NCI-H774 (cell line): ENCODE data around the gene CFAP20DC.
"Not testable (repeated sequence)": the region's sequence is repeated elsewhere in the genome, so short reads cannot be mapped to it uniquely, and the experiment has no call there.

Experiments used
- DNase-seq: peaks from one replicate; lab custom pipeline; 2025; lab: John Stamatoyannopoulos, UW

The CFAP20DC gene

DNA sequence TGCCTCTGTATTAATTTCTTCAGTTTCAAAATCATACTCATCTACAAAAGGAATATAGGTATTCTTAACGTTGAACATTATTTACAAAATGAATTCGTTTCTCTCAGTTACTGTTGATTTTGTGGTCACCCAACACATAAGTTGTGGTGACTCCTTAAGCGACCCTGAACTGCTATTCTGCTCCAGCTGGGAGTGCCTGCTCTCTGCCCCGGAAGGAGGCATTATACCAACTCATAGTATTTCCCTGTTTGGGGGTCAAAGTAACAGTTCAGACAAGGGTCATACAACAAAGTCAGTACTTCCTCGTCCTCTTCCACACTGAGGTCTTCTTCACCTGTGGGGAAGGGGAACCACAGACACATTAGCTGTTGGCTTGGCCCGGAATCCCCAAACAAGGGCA lies 307.6 kb downstream of the CFAP20DC start:
- DNase-seq, result no peak

GRCh38 chr3:58737644-58738043 lies 312.2 kb downstream of the CFAP20DC start:
- no peak for DNase-seq

DNA sequence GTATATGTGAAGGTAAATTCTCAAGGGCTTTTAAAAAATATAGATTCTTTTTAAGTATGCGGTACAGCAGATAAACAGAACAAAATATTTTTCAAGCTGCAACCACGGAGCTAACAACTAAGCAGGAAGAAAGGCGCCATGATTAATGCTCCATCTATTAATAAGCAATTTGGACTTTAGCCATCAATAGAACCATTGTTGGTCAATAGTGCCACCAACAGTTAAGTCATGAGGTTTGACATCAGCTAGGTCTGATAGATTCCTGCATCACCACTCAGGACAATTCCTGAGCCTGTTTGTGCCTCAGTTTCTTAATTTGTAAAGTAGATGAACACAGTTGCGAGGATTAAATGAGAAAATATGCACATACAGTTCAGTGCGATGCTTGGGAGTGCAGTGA lies 318.2 kb downstream of the CFAP20DC start:
- no peak for DNase-seq

GRCh38 chr3:58728723-58729122 lies 321.1 kb downstream of the CFAP20DC start:
- DNase-seq, result no peak

GRCh38 chr3:58725326-58725853 lies 324.4 kb downstream of the CFAP20DC start:
- DNase-seq, result no peak

DNA sequence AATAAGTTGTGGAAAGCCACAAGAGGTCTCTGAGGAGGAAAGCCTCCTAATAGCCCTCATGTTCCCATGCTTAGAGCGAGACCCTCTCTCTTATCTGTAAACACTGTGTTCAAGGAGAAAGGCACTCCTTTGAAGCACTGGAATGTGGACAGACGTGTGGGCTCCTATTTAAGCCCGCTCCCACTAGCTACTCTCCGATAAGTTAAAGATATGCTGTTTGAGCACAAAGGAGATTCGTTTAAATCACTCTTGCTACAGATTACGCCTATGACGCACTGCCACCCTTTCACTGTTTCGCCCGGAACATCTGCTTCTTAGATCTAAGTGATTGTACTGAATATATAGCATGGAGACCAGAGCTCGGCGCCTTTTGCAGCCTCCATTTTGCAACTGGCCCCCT lies 325.5 kb downstream of the CFAP20DC start:
- no peak for DNase-seq

DNA sequence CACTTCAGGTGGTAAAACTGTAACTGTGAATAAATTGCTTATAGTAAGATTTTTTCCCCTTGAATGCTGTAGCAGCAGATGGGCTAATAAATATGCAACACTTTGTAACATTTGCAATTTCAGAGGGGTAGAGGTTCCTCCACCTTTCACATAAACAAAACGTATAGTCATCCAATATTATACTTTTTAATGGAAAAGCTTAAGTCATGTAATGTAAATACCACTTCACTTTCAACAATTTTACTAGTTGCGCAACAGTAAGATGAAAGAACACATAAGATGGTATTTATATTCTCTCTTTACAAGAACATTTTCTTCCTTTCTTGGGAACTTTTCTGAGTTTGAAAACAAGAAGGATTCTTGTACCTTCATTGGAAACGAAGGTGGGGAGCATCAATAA lies 326.7 kb downstream of the CFAP20DC start:
- no peak for DNase-seq

GRCh38 chr3:58722561-58722960 lies 327.3 kb downstream of the CFAP20DC start:
- DNase-seq, result no peak

DNA sequence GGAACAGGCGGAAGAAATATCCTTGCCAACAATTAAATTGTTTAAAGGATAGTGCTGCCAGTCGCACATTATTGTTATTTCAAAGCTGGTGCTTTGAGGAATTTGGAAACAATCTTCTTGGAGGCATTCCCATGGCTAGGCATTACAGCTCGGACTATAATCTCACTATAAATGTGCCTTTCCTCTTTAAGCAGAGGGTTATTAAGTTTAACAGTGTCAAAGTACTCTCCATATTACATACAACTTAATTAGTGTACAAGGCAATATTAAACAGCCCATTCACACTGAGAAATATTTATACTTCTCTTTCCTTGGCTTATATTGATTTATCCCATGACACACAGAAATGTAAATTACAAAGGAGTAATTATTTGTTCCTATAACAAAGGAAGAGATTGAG lies 329.3 kb downstream of the CFAP20DC start:
- DNase-seq, result no peak

DNA sequence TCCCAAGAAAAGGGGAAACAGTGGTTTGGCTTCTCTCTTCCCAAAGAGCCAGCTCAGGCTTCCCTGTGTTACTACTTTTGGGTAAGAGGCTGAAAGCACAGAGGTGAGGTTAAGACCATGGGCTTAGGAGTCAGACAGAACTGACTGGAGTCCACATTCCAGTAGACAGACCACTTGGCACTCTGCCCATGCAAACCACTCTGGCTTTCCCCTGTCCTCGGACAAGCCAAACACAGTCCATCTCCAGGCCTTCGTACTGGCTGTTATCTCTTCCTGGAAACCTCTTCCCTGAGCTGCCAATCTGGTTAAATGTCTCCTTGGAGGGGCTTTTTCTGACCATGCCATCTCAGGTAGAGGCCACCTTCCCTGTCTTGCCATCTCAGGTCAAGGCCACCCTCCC lies 330.1 kb downstream of the CFAP20DC start:
- DNase-seq, result no peak

- DNase-seq, result no peak
These were observed 336.0 kb downstream of the CFAP20DC start for GRCh38 chr3:58713715-58714401.

- no peak for DNase-seq
These were observed 338.0 kb downstream of the CFAP20DC start for GRCh38 chr3:58711871-58712270.

DNA sequence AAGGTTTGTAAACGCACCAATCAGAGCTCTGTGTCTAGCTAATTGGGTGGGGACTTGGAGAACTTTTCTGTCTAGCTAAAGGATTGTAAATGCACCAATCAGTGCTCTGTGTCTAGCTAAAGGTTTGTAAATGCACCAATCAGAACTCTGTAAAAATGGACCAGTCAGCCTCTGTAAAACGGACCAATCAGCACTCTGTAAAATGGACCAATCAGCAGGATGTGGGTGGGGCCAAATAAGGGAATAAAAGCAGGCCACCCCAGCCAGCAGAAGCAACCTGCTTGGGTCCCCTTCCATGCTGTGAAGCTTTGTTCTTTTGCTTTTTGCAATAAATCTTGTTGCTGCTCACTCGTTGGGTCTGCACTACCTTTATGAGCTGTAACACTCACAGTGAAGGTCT lies 340.8 kb downstream of the CFAP20DC start:
- not testable (repeated sequence) for DNase-seq

GRCh38 chr3:58708116-58708791 lies 341.6 kb downstream of the CFAP20DC start:
- DNase-seq, result no peak

- no peak for DNase-seq
These were observed 342.4 kb downstream of the CFAP20DC start for GRCh38 chr3:58707390-58707930.

GRCh38 chr3:58706395-58707167 lies 343.2 kb downstream of the CFAP20DC start:
- DNase-seq, result no peak

GRCh38 chr3:58704745-58705144 lies 345.1 kb downstream of the CFAP20DC start:
- DNase-seq, result no peak

GRCh38 chr3:58704304-58704703 lies 345.5 kb downstream of the CFAP20DC start:
- DNase-seq, result not testable (repeated sequence)

- no peak for DNase-seq
These were observed 351.6 kb downstream of the CFAP20DC start for GRCh38 chr3:58698246-58698645.

DNA sequence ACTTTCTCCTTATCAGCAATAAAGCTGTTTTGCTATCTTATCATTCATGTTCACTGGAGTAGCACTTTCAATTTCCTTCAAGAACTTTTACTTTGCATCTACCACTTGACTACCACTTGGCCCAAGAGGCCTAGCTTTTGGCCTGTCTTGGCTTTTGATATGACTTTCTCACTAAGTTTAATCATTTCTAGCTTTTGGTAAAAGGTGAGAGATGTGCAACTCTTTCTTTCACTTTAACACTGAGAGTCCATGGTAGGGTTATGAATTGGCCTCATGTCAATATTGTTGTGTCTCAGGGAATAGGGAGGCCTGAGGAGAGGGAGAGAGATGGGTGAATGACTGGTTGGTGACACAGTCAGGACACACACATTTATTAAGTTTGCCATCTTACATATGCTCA lies 352.3 kb downstream of the CFAP20DC start:
- DNase-seq, result no peak

DNA sequence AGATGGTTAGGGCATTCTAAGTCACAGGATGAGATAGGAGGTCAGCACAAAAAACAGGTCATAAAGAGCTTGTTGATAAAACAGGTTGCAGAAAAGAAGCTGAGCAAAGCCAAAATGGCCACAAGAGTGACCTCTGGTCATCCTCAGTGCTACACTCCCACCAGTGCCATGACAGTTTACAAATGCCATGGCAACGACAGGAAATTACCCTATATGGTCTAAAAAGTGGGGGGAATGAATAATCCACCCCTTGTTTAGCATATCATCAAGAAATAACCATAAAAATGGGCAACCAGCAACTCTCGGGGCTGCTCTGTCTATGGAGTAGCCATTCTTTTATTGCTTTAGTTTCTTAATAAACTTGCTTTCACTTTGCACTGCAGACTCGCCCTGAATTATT lies 353.0 kb downstream of the CFAP20DC start:
- not testable (repeated sequence) for DNase-seq

GRCh38 chr3:58696093-58696492 lies 353.7 kb downstream of the CFAP20DC start:
- no peak for DNase-seq
